Activated CD4-positive, alpha-beta T cell treated with anti-CD3 and anti-CD28 coated beads for 24 hours (primary cell): ENCODE data around the gene TPT1.
"Not testable (repeated sequence)": the region's sequence is repeated elsewhere in the genome, so short reads cannot be mapped to it uniquely, and the experiment has no call there.

Source experiments
- DNase-seq, 2 donors: peaks; one replicate each; pipeline ENCODE4 v3.0.0-alpha.2; 2020; ENCODE audit warnings: low read depth in 2 of 2

TPT1 gene

DNA sequence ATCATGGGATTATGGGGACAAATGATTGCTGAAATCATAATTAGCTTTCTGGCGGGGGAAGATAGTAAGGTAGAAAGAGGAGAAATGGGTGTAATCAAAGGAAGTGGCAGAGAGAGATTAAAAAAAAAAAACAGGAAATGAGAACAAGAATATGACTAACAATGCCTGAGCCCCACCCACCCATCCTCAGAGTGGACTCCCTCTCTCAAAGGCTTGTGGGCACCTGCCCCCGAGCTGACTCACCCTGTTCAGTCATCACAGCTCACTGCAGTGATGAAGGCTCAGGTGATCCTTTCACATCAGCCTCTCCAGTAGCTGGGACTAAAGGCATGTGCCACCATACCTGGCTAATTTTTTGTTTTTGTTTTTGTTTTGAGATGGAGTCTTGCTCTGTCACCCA, 26.4 kb upstream of the TPT1 start:
- DNase-seq = peak; percentile 77 to 85

DNA sequence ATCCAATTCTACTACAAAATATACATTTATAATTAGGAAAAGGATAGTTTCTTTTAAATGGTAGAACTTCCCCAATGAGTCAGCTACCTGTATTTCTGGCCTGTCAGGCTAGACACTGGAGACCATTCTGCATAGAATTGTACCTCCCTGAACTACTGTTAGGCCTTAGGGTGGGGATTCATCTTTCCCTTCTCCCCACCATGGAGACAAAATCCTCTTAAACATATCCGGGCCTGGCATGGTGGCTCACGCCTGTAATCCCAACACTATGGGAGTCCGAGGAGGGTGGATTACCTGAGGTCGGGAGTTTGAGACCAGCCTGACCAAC, 24.5 kb upstream of the TPT1 start:
- DNase-seq = no peak

DNA sequence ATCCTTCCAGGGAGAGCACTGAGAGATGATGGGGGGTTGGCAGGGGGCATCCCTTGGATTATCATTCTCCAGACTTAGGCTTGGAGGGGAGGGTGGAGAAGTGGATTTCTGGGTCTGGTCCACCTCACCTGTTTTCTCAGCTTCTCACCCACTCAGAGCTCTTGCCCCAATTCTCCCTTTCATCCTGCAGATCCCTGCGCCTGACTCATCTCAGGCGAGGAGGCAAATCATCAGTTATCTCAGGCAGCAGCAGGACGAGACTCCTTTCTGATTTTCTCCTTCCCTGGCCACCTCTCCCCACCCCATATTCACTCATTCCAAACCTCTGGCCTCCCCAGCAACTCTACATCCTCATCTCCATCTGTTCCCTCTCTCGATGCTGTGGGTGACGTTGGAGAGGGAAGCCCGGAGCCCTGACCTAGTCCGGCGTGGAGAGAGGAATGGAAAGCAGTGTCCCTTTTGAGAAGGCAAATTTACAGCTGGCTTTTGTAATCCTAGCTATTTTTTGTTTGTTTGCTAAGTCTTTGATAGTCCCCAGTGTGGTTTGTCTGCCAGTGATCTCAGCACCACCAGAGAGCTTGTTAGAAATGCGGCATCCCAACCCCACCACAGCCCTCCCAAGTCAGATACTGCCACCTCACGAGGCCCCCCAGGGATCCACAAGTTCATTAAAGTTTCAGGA, 24.0 kb upstream of the TPT1 start:
- DNase-seq = no peak

DNA sequence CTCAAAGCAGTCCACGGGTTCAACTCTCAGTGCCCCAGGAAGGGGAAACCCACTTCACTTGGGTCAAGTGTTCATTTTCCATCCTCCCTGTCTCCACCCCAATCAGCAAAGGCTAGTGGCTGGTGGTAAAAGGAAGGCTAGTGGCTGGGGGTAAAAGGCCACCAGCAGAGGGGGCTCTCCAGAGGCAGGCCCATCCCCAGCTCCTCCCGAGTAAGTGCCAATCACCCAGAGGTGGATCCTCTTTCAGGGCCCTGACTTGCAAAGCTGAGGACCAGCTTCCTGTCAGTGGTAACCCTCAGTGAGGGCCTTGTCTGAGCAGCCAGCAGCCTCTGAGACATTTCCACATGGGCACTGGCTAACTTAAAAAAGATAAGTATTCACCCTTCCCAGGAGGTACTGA, 22.0 kb upstream of the TPT1 start:
- DNase-seq = no peak

DNA sequence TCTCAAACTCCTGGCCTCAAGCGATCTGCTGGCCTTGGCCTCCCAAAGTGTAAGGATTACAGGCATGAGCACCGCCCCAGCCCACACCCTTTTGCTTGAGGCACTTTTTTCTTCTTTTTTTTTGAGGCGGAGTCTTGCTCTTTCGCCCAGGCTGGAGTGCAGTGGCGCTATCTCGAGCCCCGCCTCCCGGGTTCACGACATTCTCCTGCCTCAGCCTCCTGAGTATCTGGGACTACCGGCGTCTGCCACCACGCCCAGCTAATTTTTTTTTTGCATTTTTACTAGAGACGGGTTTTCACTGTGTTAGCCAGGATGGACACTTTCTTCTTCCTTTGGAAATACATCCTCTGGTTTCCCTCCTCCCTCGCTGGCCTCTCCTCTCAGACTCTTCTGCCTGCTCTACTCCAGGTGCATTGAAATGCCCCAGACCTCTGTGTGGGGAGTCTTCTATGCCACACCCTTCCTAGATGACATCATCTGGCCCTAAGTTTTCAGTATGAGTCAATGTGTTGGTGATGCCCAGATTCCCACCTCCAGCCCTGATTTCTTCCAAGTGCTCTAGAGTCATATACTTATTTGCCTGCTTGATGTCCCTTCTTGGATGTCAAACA, 20.7 kb upstream of the TPT1 start:
- no peak for DNase-seq

DNA sequence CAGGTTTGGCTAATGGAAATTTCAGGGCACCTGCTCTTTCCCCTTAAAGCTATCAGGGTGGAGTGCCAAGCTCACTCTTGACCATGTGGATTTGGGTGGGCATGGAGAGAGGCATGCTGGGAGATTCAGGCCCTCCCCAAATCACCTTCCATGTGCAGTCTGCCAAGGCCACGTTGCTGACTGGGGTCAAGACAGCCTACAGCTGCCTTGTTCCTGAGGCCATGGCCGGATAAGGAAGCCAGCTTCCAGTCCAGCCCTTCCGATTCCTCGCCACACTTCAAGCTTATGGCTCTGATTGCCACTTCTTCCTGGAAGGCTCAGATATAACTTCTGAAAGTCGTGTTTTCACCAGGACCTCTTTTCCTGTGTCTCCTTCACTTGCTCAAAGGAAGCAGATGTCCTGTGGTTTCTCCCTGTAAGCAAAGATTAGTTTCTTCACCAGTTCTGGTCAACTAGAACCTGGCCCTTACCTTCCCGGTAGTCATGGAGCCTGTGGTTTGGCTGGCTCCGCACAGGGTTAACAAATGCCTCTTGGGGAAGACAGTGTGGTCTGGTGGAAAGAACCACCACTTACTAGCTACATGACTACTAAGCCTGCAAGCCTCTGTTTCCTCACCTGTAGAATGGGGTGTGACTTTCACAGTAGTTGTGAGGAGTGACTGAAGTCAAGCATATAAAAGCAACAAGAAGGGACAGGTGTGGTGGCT, 16.1 kb upstream of the TPT1 start:
- no peak for DNase-seq

DNA sequence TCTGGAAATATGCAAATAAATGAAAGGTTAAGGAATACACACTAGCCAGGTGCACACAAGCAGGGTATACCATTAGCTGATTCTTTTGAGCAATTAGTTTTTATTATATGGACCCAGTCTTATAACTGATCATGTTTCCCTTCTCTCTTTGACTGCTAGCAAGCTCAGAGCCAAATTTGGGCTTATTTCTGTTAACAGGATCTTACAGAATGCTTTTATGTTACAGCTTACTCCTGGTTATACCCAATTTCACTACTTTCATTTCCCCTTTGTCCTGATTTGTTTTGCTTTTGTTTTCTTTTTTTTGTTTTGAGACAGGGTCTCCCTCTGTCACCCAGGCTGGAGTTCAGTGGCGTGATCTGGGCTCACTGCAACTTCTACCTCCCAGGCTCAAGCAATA, 12.9 kb upstream of the TPT1 start:
- DNase-seq = no peak

DNA sequence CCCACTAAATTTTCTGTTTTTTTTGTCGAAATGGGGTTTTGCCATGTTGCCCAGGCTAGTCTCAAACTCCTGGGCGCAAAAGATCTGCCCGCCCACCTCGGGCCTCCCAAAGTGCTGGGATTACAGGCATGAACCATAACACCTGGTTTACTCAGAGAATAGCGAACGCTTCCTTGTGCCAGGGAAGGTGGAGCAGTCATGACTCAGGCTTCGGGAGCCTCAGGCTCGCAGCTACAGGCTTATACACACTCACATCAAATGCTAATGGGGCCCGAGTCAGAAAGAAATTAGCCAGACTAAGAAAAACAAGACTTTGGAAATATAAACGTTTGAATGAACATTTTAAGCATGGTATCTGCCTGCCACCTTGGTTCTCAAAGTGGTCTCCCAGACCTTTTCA, 11.0 kb upstream of the TPT1 start:
- no peak for DNase-seq

DNA sequence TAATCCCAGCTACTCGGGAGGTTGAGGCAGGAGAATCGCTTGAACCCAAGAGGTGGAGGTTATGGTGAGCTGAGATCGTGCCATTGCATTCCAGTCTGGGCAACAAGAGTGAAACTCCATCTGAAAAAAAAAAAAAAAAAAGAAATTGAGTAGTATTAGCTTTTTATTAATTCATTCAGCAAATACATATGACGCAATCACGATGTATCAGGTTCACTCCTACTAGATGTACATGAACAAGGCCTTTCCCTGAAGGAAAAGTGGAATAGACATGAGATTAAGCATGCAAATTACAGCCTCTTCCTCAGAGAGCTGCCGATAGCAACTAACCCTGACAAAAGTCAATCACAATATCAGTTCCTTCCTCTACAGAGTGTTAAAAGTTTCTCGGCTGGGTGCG, 9.2 kb upstream of the TPT1 start:
- DNase-seq = no peak

DNA sequence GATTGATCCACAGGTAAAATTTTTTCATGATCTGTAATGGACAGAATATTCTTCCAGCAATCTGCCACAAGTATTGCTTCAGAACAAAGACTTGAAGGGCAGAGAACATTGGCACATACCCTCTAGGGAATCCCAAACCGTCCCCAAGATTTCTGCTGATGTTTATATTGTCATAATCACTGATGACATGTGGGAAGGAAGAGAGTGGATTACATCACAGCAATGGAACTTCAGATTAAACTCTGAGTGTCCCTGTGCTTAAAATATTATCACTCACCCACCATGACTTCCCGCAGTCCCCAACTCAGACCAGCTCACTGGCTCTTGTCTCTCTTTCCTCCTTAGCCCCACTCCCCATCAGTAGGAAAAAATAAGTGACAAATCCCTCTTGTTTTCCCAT, 8.5 kb upstream of the TPT1 start:
- DNase-seq = no peak

DNA sequence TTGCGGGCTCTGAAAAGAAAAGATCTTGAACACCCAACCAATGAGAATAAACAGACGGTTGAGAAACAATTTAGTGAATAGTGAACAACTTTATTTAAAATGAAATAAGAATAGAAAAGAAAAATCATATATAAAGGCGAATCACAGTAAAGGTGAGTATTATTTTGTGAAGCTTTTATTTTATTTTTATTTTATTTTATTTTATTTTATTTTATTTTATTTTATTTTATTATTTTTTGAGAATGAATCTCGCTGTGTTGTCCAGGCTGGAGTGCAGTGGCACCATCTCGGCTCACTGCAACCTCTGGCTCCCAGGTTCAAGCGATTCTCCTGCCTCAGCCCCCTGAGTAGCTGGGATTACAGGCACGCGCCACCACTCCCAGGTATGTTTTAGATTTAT, 3.1 kb upstream of the TPT1 start:
- DNase-seq = not testable (repeated sequence)

DNA sequence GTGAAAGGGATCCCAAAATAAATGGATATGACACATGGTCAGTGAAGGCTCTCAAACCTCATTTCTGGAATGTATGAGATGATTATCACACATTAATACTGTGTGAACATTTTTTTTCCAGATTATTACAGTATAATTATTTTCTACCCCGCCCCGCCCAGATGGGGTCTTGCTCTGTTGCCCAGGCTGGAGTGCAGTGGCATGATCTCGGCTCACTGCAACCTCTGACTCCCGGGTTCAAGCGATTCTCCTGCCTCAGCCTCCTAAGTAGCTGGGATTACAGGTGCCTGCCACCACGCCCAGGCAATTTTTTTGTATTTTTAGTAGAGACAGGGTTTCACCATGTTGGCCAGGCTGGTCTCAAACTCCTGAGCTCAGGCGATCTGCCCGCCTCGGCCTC, 2.1 kb upstream of the TPT1 start:
- not testable (repeated sequence) for DNase-seq

DNA sequence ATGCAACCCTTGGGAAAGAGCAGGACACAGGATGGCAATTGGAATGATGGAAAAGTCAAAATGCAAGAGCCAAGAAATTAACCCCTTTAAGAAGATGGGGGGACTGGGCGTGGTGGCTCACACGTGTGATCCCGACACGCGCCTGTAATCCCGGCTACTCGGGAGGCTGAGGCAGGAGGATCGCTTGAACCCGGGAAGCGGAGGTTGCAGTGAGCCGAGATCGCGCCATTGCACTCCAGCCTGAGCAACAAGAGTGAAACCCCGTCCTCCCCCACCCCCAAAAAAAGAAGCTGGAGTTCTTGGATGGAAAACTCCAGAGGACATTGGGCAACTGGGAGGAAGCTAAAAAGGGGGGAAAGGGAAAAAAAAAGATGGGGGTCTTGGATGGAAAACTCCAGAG, 1.7 kb upstream of the TPT1 start:
- not testable (repeated sequence) for DNase-seq

DNA sequence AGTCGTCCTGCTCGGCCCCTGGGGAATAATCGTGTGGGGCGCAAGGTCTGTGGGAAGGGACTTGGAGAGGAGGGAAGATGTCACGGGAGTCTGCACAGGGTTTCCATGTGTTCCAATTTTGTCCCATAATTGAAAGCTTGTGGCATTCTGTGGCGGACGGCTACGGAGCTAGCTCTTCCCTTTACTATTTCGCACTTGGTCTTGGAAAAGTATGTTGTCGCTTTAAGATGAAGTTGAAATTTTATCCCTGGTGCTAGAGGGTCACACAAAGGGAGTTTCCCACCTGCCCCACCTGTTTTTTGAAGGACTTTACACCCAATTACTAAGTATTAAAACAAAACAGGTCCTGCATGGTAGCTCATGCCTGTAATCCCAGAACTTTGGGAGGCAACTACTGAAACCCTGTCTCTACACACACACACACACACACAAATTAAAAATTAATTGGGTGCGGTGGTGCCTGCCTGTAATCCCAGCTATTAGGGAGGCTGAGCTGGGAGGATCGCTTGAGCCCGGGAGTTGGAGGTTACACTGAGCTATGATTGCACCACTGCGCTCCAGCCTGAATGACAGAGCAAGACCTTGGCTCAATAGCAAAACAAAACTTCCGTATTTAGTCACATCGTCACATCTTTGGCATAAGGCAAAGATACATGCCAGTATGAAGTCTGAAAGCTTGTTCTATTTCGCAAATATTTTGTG, 967 bp upstream of the TPT1 start:
- no peak for DNase-seq

DNA sequence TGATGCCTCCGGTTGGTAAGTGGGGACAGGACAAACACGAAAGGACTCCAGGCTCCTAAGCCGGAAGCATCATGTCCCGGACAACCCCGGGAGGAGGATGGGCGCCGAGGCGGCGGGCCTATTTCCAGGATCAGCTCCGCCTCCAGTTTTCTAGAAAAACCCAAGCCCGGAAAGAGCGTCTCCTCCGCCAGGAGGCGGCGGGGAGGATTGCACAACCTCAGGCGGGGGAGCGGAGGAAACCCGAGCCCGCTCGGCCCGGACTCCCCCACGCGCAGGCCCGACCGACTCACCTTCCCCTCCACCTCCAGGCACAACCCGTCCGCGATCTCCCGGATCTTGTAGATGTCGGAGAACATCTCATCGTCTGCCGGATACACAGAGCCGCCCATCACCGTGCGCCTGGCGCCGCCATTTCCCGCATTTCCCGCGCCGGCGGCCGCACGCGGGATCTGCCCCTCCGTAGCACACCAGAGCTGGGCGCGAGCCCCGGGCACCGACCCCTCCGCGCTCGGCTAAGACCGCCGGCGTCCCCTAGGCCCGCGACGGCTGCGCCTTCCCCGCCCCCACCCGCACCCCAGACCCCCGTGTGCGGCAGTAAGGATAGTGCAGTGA, 455 bp downstream of the TPT1 start:
- peak; percentile 62 to 67 for DNase-seq

DNA sequence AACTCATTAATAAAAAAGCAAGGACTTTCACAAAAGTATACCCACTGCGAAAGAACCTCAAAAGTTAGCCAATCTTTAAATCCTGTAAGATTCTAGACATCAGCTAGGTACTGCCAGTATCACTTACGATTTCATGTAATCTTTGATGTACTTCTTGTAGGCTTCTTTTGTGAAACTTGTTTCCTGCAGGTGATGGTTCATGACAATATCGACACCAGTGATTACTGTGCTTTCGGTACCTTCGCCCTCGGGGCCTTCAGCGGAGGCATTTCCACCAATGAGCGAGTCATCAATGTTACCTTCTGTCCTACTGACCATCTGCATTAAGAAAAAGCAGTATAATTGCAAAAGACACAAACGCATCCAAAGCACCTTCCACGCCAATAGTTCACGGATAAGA, 1.1 kb downstream of the TPT1 start:
- peak in 1 of 2 donors; percentile 29 for DNase-seq

DNA sequence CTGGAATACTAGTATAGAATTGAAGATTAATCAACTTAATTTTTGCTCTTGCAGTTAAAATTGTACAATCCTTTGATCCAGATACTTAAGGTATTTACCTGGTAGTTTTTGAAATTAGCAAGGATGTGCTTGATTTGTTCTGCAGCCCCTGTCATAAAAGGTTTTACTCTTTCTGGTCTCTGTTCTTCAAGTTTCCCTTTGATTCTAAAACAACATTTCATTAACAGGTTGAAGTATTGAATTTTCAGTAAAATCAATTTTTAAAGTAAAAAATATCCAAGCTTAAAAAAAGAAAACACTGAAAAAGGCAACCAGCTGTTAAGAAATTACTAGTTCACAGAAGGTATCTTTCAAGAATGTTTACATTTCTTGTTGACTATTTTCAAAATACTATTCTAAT, 1.6 kb downstream of the TPT1 start:
- DNase-seq = no peak

DNA sequence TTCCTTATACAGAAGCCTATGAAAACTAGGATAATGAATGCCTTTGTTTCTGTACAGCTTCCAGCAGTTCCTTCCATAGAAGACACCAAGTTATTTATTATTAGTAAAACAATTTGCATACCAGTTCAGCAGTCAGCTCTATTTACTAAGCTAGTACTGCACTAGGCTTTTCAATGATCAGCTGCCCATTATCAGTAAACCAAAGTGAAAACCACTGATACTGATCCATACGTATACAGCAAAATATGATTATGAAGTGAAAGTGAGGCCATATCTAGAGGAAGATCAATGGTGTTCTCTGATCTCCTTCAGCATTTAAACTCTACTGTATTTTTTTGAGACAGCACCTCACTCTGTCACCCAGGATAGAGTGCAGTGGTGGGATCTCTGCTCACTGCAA, 3.2 kb downstream of the TPT1 start:
- DNase-seq = no peak

DNA sequence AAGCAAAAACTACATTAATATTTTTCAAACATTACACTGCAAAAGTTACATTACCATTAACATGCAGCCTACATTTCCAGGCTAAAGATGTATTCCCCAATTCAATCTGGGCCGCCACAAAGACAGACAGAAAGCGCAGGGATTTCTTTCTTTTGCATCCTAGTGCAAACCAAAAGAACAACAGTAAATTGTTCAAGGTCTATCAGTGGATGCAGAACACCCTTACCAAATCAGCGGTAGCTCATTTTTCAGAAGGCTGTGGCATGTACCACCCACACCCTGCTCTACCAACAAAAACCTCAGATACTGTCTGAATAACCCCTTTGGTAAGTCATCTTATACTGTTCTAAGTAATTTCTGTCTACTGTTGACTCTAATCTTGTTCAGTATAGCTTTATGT, 3.6 kb downstream of the TPT1 start:
- no peak for DNase-seq

DNA sequence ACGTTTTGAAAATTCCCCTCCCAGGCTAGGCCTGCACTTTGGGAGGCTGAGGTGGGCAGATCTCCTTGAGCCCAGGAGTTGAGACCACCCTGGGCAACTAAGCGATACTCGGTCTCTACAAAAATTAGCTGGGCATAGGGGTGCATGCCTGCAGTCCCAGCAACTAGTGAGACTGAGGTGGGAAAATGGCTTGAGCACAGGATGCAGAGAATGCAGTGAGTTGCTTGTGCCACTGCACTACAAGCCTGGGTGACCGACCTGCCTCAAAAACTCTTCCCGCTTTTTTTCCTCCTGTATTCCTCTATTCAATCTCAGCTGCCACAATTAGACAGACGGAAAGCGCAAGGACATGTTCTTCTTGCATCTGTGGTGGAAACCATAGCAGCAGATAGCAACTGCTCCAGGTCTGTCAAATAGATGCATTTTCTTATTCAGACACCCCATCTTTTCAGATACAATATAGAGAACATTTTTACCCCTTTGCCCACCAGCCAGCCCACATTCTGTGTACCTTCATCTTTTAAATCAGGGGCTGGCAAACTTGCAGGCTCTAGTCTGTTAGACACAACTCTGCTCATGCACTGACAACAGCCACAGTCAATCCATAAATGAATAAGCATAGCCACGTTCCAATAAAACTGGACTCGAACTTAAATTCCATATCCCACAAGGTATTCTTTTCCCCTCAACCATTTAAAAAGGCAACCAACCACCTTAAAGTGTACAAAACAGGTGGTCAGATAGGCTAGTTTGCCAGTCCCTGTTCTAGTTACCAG, 4.8 kb downstream of the TPT1 start:
- no peak for DNase-seq

DNA sequence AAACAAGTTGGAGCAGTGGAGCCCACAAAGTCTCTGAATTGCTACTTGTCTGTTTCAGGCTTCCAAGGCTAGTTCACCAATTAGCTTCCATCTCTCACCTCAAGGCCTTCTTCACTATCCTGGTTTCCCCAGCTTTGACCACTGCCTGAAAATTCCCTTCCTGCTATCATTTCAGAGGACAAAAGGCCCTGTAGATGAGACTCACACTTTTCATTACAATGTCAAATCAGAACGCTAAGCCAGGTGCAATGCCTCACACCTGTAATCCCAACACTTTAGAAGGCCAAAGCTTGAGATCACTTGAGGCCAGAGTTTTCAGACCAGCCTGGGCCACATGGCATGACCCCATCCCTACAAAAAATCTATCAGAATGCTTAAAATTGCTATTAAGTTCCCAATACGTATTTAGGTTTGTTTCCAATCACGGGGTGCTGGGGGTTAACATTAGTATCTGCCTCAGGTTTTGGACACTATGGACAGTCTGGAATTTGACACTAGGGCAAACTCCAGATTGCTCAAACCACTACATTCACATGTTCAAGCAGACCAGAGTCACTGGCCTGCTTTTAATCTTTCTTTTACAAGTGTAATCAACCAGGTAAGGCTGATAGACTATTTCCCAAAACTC, 5.5 kb downstream of the TPT1 start:
- no peak for DNase-seq
